OCI-LY7 (cell line): Measurements from ENCODE around the gene TEKT4. TPM values are rescaled to one million over a fixed set of nuclear protein-coding genes. Genes with fewer than 3 reads are reported as not detected.

Experiments used
- BruUV-seq: library from RNA; stranded (reverse); fragments of 400-500 nt; replicated peaks from 2 replicates; lab custom pipeline; 2021; lab: Mats Ljungman, UMichigan
- CTCF ChIA-PET: fragments of 300-600 bp; sonication (Branson Sonifier 250); formaldehyde crosslinking; loops from one replicate; lab custom pipeline; 2022; ENCODE audit warnings: antibody characterized with exemption; ENCODE audit not compliant: unreplicated experiment; lab: Charles Lee
- POLR2A ChIA-PET: fragments of 300-600 bp; sonication (Branson Sonifier 250); formaldehyde crosslinking; loops from one replicate; lab custom pipeline; 2022; ENCODE audit warnings: antibody characterized with exemption; lab: Charles Lee
- DNase-seq: peaks from one replicate; pipeline ENCODE4 v3.0.0-alpha.2; 2015; ENCODE audit warnings: low spot score
- H2AFZ ChIP-seq: fragments of 200-600 bp; sonication (generic), shearing (Covaris generic); 2 replicates; pipeline ENCODE4 v1.6.1; 2014; ENCODE audit warnings: mild to moderate bottlenecking, antibody characterized with exemption, low read length, moderate library complexity
- H3K27ac ChIP-seq: fragments of 200-600 bp; sonication (generic); 2 replicates; pipeline ENCODE4 v1.5.1; 2014; ENCODE audit warnings: mixed run types, low read depth, mild to moderate bottlenecking, moderate library complexity, low read length, inconsistent platforms; ENCODE audit not compliant: poor library complexity, severe bottlenecking
- H3K36me3 ChIP-seq: fragments of 200-600 bp; sonication (generic); 2 replicates; pipeline ENCODE4 v1.6.1; 2014; ENCODE audit warnings: mild to moderate bottlenecking, antibody characterized with exemption, low read length, moderate library complexity, mixed read lengths; ENCODE audit not compliant: insufficient read depth
- H3K4me1 ChIP-seq: fragments of 200-600 bp; sonication (generic); 2 replicates; pipeline ENCODE4 v1.5.1; 2014; ENCODE audit warnings: mild to moderate bottlenecking, low read length; ENCODE audit not compliant: insufficient read depth, poor library complexity, severe bottlenecking
- H3K4me2 ChIP-seq: fragments of 200-600 bp; sonication (generic); 2 replicates; pipeline ENCODE4 v1.6.1; 2014; ENCODE audit warnings: mild to moderate bottlenecking, low read length
- H3K4me3 ChIP-seq: fragments of 200-600 bp; sonication (generic); 2 replicates; pipeline ENCODE4 v1.5.1; 2014; ENCODE audit warnings: mild to moderate bottlenecking, low read depth, low read length; ENCODE audit not compliant: poor library complexity, severe bottlenecking
- H3K79me2 ChIP-seq: fragments of 200-600 bp; sonication (generic); 2 replicates; pipeline ENCODE4 v1.6.1; 2016; ENCODE audit warnings: low read depth, mild to moderate bottlenecking, low read length, moderate library complexity, mixed read lengths; ENCODE audit not compliant: insufficient read depth
- H3K9me2 ChIP-seq: fragments of 200-600 bp; sonication (generic); 2 replicates; pipeline ENCODE4 v1.6.1; 2016; ENCODE audit warnings: mild to moderate bottlenecking, low read length, mixed read lengths; ENCODE audit not compliant: insufficient read depth
- H3K9me3 ChIP-seq: fragments of 200-600 bp; sonication (generic); 2 replicates; pipeline ENCODE4 v1.6.1; 2014; ENCODE audit warnings: mild to moderate bottlenecking, mixed run types, low read length, mixed read lengths
- H4K20me1 ChIP-seq: fragments of 200-600 bp; sonication (generic); 2 replicates; pipeline ENCODE4 v1.6.1; 2014; ENCODE audit warnings: mild to moderate bottlenecking, antibody characterized with exemption, low read length, moderate library complexity, mixed read lengths; ENCODE audit not compliant: insufficient read depth
- CTCF ChIP-seq: fragments of 200-600 bp; sonication (generic); conservative IDR thresholded peaks from 2 replicates; pipeline ENCODE4 v1.5.1; 2014; ENCODE audit warnings: mild to moderate bottlenecking, antibody characterized with exemption, low read length, moderate library complexity, mixed read lengths
- EZH2phosphoT487 ChIP-seq: fragments of 200-600 bp; sonication (generic); IDR thresholded peaks from 2 replicates; pipeline ENCODE4 v1.6.1; 2018; ENCODE audit warnings: low read depth, borderline replicate concordance, mild to moderate bottlenecking, mixed run types, antibody characterized with exemption, low read length, moderate library complexity, mixed read lengths
- intact Hi-C: fragments of 100-400 bp; cut with micrococcal nuclease; formaldehyde crosslinking; loops from one replicate; pipeline ENCODE4 v1.10.0; 2022; ENCODE audit not compliant: unreplicated experiment
- total RNA-seq, 2 experiments: library from RNA; depleted of rRNA in 1 of 2; stranded (reverse); fragments of >200 nt in 1 of 2; shearing (Covaris generic) in 1 of 2; gene quantifications; 2 replicates each; pipeline ENCODE4 v1.2.3, GENCODE V29; 2014 to 2022

TEKT4 gene
- total RNA-seq, 2 experiments from 2014 or later = not detected

- no peak for DNase-seq
- Histone ChIP-seq H3K4me2 (no peak overlapping the region), H3K27ac (no peak overlapping the region), H3K9me3 (no peaks in the 10 kb centered on the region), H4K20me1 (no peaks in the 10 kb centered on the region), H3K79me2 (no peaks in the 10 kb centered on the region), H2AFZ (no peak overlapping the region), H3K36me3 (no peaks in the 10 kb centered on the region), H3K4me1 (no peaks in the 10 kb centered on the region), H3K4me3 (no peak overlapping the region), H3K9me2 (no peaks in the 10 kb centered on the region)
- intact Hi-C loops = no loop called here
- POLR2A ChIA-PET = no interaction called here
- TF ChIP-seq EZH2phosphoT487 (no peak), CTCF (no peak)
- no TSS peak for BruUV-seq
- CTCF ChIA-PET = no interaction called here
These were observed 8.8 kb downstream of the TEKT4 start for GRCh38 chr2:94879982-94880377.

GRCh38 chr2:94880507-94880906 lies 9.3 kb downstream of the TEKT4 start:
- no peaks in the 10 kb centered on the region for H4K20me1 ChIP-seq
- H3K4me1 ChIP-seq = no peaks in the 10 kb centered on the region
- no peaks in the 10 kb centered on the region for H3K9me2 ChIP-seq
- no peaks in the 10 kb centered on the region for H3K9me3 ChIP-seq
- no peak overlapping the region for H3K27ac ChIP-seq
- TF ChIP-seq EZH2phosphoT487 (no peak), CTCF (no peak)
- no TSS peak for BruUV-seq
- ChIA-PET CTCF (no interaction called here), POLR2A (no interaction called here)
- no peak overlapping the region for H3K4me2 ChIP-seq
- H3K79me2 ChIP-seq = no peaks in the 10 kb centered on the region
- H3K4me3 ChIP-seq = no peak overlapping the region
- H3K36me3 ChIP-seq = no peaks in the 10 kb centered on the region
- intact Hi-C loops = no loop called here
- H2AFZ ChIP-seq = no peak overlapping the region
- no peak for DNase-seq

GRCh38 chr2:94881070-94881469 lies 9.8 kb downstream of the TEKT4 start:
- Histone ChIP-seq H3K9me3 (no peaks in the 10 kb centered on the region), H3K27ac (no peak overlapping the region), H4K20me1 (no peaks in the 10 kb centered on the region), H3K79me2 (no peaks in the 10 kb centered on the region), H3K36me3 (no peaks in the 10 kb centered on the region), H2AFZ (no peak overlapping the region), H3K4me3 (no peak overlapping the region), H3K9me2 (no peaks in the 10 kb centered on the region), H3K4me1 (no peaks in the 10 kb centered on the region), H3K4me2 (no peak overlapping the region)
- no peak for DNase-seq
- CTCF ChIA-PET = no interaction called here
- POLR2A ChIA-PET = no interaction called here
- TF ChIP-seq EZH2phosphoT487 = no peak
- TF ChIP-seq CTCF = no peak
- BruUV-seq = no TSS peak
- intact Hi-C loops = no loop called here
